ENCODE data around the gene IFT122. TPM values are rescaled to one million over a fixed set of nuclear protein-coding genes. Genes with fewer than 3 reads are reported as not detected.

IFT122 gene
- total and polyA plus RNA-seq, 2 donors (not counting 3 experiments of a cell fraction or from before 2014, with no cell fraction given), result 38.4 to 41.7 TPM

DNA sequence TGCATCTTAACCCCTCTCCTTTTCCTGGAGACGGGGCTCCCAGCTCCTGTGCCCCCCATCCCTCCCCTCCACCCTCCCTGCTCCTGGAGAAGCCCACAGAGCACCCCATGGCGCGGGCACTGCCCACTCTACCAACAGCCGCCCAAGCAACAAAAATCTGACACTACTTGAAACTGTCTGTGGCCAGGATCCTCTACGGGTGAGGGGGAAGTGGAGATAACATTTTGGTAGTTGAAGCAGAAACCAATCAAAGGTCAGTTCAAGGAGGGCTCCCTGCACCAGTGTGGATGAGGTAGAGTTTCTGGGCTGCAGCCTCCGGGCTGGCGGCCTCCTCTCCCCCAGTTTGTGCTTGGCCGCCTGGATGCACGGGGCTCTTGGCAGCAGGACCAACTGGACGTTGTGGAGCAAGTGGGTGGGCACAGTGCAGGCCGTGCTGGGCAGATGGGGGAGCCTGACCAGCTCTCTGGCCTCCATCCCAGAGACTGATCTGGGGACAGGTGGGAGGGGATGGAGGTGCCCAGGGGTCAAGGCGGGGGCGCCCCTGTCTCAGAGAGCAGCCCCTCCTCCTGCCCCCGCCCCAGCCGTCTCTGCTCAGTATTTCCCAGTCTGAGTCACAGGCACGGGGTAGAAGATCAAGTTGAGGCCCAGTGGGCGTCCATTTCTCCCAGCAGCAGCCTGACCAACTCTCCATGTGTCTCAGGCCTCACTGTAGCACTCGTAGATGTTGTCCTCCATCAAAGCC lies 115.8 kb downstream of the IFT122 start:
- no peak overlapping the region for H3K4me2 ChIP-seq (ENCODE audit: insufficient read depth, low read length)
- no peak for TF ChIP-seq POLR2AphosphoS5 (IDR thresholded peaks at IDR 0.05; ENCODE audit: insufficient read depth, low read depth, low read length)
- POLR2A ChIA-PET, result no interaction called here
- H3K9me3 ChIP-seq (replicated peaks; ENCODE audit: control insufficient read depth, insufficient read depth, low read length), result no peaks in the 10 kb centered on the region
- no peak overlapping the region for H3K9ac ChIP-seq (replicated peaks; ENCODE audit: extremely low read depth, insufficient read depth, low read length)
- CTCF ChIA-PET, result no interaction called here
- H3K36me3 ChIP-seq (ENCODE audit: control insufficient read depth in 2 of 2, extremely low read depth in 1 of 2, insufficient read depth in 2 of 2, low read length in 2 of 2), result peaks cover 14 to 43% of the 10 kb centered on the region in 2 experiments
- H3K27ac ChIP-seq (ENCODE audit: insufficient read depth, low read depth, low read length), result no peak overlapping the region
- dilution Hi-C loops (cut with MboI; ENCODE audit: extremely low pct_ligation_motif_present, low sequenced_read_pairs) (no loop called here), intact Hi-C loops (cut with micrococcal nuclease) (no loop called here)
- no TSS peak for BruUV-seq (replicated peaks)
- H3K27me3 ChIP-seq (ENCODE audit: control insufficient read depth in 2 of 2, insufficient read depth in 2 of 2, low read length in 2 of 2), result no peaks in the 10 kb centered on the region
- H3K79me2 ChIP-seq (ENCODE audit: control insufficient read depth, insufficient read depth, low read length), result no peaks in the 10 kb centered on the region
- H2AFZ ChIP-seq (ENCODE audit: low read depth, low read length), result no peak overlapping the region
- peaks cover 27% of the 10 kb centered on the region for H3K4me1 ChIP-seq (ENCODE audit: control insufficient read depth, extremely low read depth, insufficient read depth, low read length)
- no peaks in the 10 kb centered on the region for H3K9me1 ChIP-seq (replicated peaks; ENCODE audit: control insufficient read depth, extremely low read depth, insufficient read depth, low read length)
- no peak for DNase-seq (ENCODE audit: low read depth, low spot score)
- no peaks in the 10 kb centered on the region for H4K20me1 ChIP-seq (replicated peaks; ENCODE audit: control insufficient read depth, extremely low read depth, insufficient read depth, low read length)
- FAIRE-seq, result no peak
- no peak overlapping the region for H3K4me3 ChIP-seq (replicated peaks in 1 of 3; ENCODE audit: insufficient read depth in 1 of 3, low read depth in 1 of 3, low read length in 3 of 3)

DNA sequence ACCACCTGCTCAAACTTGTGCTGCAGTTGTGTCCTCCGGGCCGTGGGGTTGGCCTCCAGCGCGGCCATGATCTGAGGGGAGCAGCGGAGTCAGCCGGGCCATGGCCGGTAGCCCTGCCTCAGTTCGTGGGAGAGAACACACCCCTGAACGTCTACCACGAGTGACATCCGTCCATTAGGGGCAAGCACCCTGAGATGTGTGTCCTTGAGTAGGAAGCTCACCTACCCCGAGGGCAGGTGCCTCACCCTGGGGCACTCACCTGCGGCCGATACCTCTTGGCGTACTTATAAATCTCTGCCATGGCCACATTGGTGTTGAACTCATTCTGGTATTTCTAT lies 116.3 kb downstream of the IFT122 start:
- CTCF ChIA-PET, result interaction anchor here (6.4 kb wide), 1 partner anchor 65 kb away, joined by 80 read pairs; no protein-coding TSS in a partner anchor
- no peak for FAIRE-seq

More for the DNA sequence above, 116.3 kb downstream of the IFT122 start:
- H3K79me2 ChIP-seq (ENCODE audit: control insufficient read depth, insufficient read depth, low read length), result no peaks in the 10 kb centered on the region
- H3K9ac ChIP-seq (replicated peaks; ENCODE audit: extremely low read depth, insufficient read depth, low read length), result no peak overlapping the region
- BruUV-seq (replicated peaks), result no TSS peak
- H2AFZ ChIP-seq (ENCODE audit: low read depth, low read length), result no peak overlapping the region
- peaks cover 32% of the 10 kb centered on the region for H3K4me1 ChIP-seq (ENCODE audit: control insufficient read depth, extremely low read depth, insufficient read depth, low read length)
- no peaks in the 10 kb centered on the region for H3K9me1 ChIP-seq (replicated peaks; ENCODE audit: control insufficient read depth, extremely low read depth, insufficient read depth, low read length)
- POLR2A ChIA-PET, result no interaction called here
- no peaks in the 10 kb centered on the region for H3K9me3 ChIP-seq (replicated peaks; ENCODE audit: control insufficient read depth, insufficient read depth, low read length)
- intact Hi-C loops (cut with micrococcal nuclease), result no loop called here
- H3K4me2 ChIP-seq (ENCODE audit: insufficient read depth, low read length), result no peak overlapping the region
- DNase-seq (ENCODE audit: low read depth, low spot score), result no peak
- no peak overlapping the region for H3K27ac ChIP-seq (ENCODE audit: insufficient read depth, low read depth, low read length)
- TF ChIP-seq GATA2 (IDR thresholded peaks at IDR 0.05; ENCODE audit: insufficient read depth, insufficient read length, low read depth, low read length), result no peak
- TF ChIP-seq POLR2A (IDR thresholded peaks at IDR 0.05; ENCODE audit: low read depth, low read length), result no peak
- no peak for TF ChIP-seq MYC (IDR thresholded peaks at IDR 0.05; ENCODE audit: low read depth, low read length)
- dilution Hi-C loops (cut with MboI; ENCODE audit: extremely low pct_ligation_motif_present, low sequenced_read_pairs), result no loop called here
- no peaks in the 10 kb centered on the region for H3K27me3 ChIP-seq (ENCODE audit: control insufficient read depth in 2 of 2, insufficient read depth in 2 of 2, low read length in 2 of 2)
- H3K4me3 ChIP-seq (replicated peaks in 1 of 3; ENCODE audit: insufficient read depth in 1 of 3, low read depth in 1 of 3, low read length in 3 of 3), result no peak overlapping the region
- H3K36me3 ChIP-seq (ENCODE audit: control insufficient read depth in 2 of 2, extremely low read depth in 1 of 2, insufficient read depth in 2 of 2, low read length in 2 of 2), result peaks cover 14 to 43% of the 10 kb centered on the region in 2 experiments
- H4K20me1 ChIP-seq (replicated peaks; ENCODE audit: control insufficient read depth, extremely low read depth, insufficient read depth, low read length), result no peaks in the 10 kb centered on the region

Measured in endothelial cell of umbilical vein (primary cell).